Stimulated activated naive B cell treated with anti-CD40 and anti-IgM and Interleukin-4, amounts not matched to agents 10 μg/mL and 1 μg/mL and 100 μg/mL, for 72 hours (primary cell): ENCODE results near the gene ZNF416.

Experiments
- ATAC-seq, 2 donors: fragments of 150-1000 bp; cut with Tn5 transposase; replicated peaks; 2 replicates each; pipeline ENCODE4 v1.10.0; 2021; ENCODE audit warnings: moderate library complexity in 1 of 2
- DNase-seq: peaks from one replicate; pipeline ENCODE4 v3.0.0; 2021
- H3K27ac Mint-ChIP-seq: one replicate; pipeline ENCODE4 v1.8.0; 2022; ENCODE audit warnings: mild to moderate bottlenecking, mixed read lengths
- H3K27me3 Mint-ChIP-seq, 2 donors: one replicate each; pipeline ENCODE4 v1.8.0; 2022; ENCODE audit warnings: mixed read lengths in 2 of 2
- H3K36me3 Mint-ChIP-seq, 2 donors: one replicate each; pipeline ENCODE4 v1.8.0; 2022; ENCODE audit warnings: mixed read lengths in 2 of 2, mild to moderate bottlenecking in 1 of 2
- H3K4me1 Mint-ChIP-seq, 2 donors: one replicate each; pipeline ENCODE4 v1.8.0; 2022; ENCODE audit warnings: mixed read lengths in 2 of 2, mild to moderate bottlenecking in 1 of 2
- H3K4me3 Mint-ChIP-seq, 2 donors: one replicate each; pipeline ENCODE4 v1.8.0; 2022; ENCODE audit warnings: mild to moderate bottlenecking in 2 of 2, mixed read lengths in 2 of 2, moderate library complexity in 1 of 2
- H3K9me3 Mint-ChIP-seq, 2 donors: one replicate each; pipeline ENCODE4 v1.8.0; 2022; ENCODE audit warnings: mixed read lengths in 2 of 2, mild to moderate bottlenecking in 1 of 2

Gene ZNF416

DNA sequence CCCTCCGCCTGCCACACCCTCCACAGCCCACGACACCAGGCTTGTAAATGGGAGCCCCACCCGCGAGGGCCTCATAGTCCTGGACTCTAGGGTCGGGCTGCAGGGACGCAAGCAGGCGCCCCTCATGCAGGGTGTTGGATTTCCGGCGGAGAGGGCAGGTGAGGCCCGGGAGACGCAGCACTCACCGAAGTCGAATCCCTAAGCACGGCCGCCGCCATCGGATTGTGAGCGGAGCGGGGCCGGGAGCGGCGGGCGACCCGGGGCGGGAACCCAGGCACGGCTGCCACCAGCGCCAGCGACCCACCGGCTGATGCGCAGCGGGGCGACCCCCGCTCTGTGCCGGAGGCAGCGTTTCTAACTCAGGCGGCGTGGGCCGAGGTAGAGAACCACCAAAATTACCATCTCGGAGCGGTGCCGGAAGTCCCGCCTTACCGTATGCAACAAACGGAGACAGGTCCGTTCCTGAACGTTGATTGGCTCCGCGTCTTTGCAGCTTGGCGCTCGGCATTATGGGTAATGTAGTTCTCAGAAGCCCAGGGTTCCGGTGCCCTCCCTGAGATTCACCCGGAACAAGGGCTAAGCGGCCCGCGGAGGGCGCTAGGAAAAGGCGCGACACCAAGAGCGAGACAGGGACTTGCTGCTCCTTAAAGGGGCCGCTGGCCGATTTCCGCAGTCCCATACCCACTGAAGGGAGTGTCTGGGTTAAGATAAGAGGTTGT lies at the start of gene ZNF416:
TSS of gene ZNF416 (minus strand) at position 425 of the 719 bp plus-strand sequence. CDS start at position 218, 207 bp downstream.
- Mint-ChIP-seq H3K27me3 (no peaks in the 10 kb centered on the region), H3K4me3 (peak within 1 kb of the TSS; percentile 88 to 92), H3K9me3 (peaks cover 30 to 33% of the 10 kb centered on the region in 2 donors), H3K27ac (peak within 1 kb of the TSS; percentile 84), H3K4me1 (peaks cover 26 to 39% of the 10 kb centered on the region in 2 donors), H3K36me3 (peaks cover 46 to 48% of the 10 kb centered on the region in 2 donors)
- DNase-seq = peak; percentile 97
- ATAC-seq = peak; percentile 92 to 94

DNA sequence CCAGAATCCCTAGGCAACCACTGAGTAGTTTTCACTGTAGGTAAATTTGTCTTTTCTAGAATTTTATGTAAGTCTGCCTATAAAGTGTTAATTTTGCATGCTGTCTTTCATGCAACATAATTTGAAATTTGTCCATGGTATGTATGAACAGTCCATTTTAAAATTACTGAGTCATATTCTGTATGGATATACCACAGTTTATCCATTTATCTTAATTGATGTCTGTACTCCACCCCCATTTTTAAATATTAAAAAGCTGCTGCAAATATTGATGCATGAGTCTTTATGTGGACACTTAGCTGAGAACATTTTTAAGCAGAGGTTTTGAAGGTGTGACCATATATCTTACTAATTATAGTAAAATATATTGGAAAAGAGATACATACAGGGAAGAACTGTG lies 44.4 kb upstream of the ZNF416 start:
- H3K27me3 Mint-ChIP-seq = no peaks in the 10 kb centered on the region
- peaks cover 10 to 16% of the 10 kb centered on the region in 2 donors for H3K4me1 Mint-ChIP-seq
- ATAC-seq (no peak), DNase-seq (no peak)
- peaks cover 68 to 75% of the 10 kb centered on the region in 2 donors for H3K36me3 Mint-ChIP-seq
- H3K4me3 Mint-ChIP-seq = no peak overlapping the region
- H3K9me3 Mint-ChIP-seq = peaks cover 35 to 40% of the 10 kb centered on the region in 2 donors
- H3K27ac Mint-ChIP-seq = peak overlapping the region; percentile 47

DNA sequence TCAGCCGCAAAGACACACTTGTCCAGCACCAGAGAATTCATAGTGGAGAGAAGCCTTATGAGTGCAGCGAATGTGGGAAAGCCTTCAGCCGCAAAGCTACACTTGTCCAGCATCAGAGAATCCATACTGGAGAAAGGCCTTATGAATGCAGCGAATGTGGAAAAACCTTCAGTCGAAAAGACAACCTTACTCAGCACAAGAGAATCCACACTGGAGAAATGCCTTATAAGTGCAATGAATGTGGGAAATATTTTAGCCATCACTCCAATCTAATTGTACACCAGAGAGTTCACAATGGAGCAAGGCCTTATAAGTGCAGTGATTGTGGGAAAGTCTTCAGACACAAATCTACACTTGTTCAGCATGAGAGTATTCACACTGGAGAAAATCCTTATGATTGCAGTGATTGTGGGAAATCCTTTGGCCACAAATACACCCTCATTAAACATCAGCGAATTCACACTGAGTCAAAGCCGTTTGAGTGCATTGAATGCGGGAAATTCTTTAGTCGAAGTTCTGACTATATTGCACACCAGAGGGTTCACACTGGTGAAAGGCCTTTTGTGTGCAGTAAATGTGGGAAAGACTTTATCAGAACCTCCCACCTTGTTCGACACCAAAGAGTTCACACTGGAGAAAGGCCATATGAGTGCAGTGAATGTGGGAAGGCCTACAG lies 42.1 kb upstream of the ZNF416 start:
- DNase-seq = no peak
- Mint-ChIP-seq H3K27ac (no peak overlapping the region), H3K4me3 (no peak overlapping the region)

DNA sequence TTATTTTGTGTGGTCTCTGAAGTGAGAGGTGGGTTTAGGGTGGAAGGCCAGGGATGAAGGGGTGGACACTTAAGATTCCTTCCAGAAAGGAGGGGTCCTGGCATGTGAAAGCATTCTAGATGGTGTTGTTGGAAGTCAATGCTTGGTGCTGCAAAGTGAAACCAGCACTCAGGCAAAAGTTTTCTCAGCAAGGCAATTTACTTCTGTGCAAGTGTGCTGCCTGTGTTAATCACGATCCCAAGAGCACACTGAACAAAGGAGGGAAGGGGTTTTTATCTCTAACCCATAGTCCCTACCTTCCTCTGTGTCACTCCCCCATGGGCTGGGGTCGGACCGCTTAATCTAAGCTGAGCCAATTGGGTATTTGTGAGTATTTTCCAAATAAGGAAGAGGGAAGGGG lies 36.6 kb upstream of the ZNF416 start:
- no peaks in the 10 kb centered on the region for H3K27me3 Mint-ChIP-seq
- H3K4me1 Mint-ChIP-seq = peaks cover 33 to 38% of the 10 kb centered on the region in 2 donors
- H3K27ac Mint-ChIP-seq = peak overlapping the region; percentile 95
- DNase-seq = no peak
- no peak for ATAC-seq
- peak overlapping the region; percentile 86 to 96 for H3K4me3 Mint-ChIP-seq
- H3K36me3 Mint-ChIP-seq = peaks cover 62 to 65% of the 10 kb centered on the region in 2 donors
- peaks cover 46 to 48% of the 10 kb centered on the region in 2 donors for H3K9me3 Mint-ChIP-seq

More for the DNA sequence above, 42.1 kb upstream of the ZNF416 start:
- H3K36me3 Mint-ChIP-seq = peaks cover 86 to 98% of the 10 kb centered on the region in 2 donors
- ATAC-seq = no peak
- no peaks in the 10 kb centered on the region for H3K27me3 Mint-ChIP-seq
- peaks cover 25 to 32% of the 10 kb centered on the region in 2 donors for H3K4me1 Mint-ChIP-seq
- peaks cover 49 to 53% of the 10 kb centered on the region in 2 donors for H3K9me3 Mint-ChIP-seq

DNA sequence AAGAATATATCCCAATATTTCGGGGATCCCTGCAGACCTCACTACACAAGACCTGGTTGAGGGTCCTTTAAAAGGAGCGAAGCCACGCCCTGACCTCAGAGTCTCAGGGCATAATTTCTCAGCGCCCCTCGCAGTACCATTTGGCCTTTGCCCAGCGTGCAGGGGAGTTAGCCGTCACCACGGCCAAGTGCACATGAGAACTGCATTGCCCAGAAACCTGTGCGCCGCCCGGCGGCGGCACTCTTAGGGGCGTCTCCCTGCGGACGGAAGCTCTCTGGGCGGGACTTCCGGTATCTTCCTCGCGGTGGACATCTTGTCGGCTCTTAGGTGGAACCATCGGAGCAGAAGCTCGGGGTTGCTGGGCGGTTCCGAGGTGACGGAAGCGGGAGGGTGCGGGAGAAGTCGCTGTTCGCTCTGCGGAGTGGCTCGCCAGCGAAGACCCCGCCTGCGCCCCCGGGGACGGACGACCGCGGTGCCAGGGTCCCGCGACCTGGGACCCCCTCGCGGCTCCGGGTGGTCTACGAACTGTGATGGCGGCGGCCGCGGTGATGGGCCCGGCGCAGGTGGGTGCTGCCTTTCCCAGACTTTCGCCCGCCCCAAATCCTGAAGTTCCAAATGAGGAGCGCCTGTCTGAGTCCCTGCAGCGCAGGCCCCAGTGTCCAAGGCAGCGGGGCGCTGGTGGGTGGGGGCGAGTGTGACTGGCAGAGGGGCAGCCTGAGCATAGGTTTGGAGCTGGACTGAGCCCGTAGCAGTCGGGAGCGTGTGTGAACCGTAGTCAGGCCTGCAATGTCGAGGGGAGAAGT lies 35.4 kb upstream of the ZNF416 start, which contains the start of gene ZNF134:
TSS of gene ZNF134 (plus strand) at position 302 of the 803 bp plus-strand sequence. CDS start 5,227 bp downstream, outside the sequence.
- DNase-seq (peak; percentile 89), ATAC-seq (peak; percentile 100)
- H3K4me3 Mint-ChIP-seq = peak within 1 kb of the TSS; percentile 86 to 96
- H3K27me3 Mint-ChIP-seq = no peaks in the 10 kb centered on the region
- peaks cover 50 to 53% of the 10 kb centered on the region in 2 donors for H3K36me3 Mint-ChIP-seq
- H3K4me1 Mint-ChIP-seq = peaks cover 33 to 38% of the 10 kb centered on the region in 2 donors
- peak within 1 kb of the TSS; percentile 95 for H3K27ac Mint-ChIP-seq
- H3K9me3 Mint-ChIP-seq = peaks cover 34 to 36% of the 10 kb centered on the region in 2 donors

DNA sequence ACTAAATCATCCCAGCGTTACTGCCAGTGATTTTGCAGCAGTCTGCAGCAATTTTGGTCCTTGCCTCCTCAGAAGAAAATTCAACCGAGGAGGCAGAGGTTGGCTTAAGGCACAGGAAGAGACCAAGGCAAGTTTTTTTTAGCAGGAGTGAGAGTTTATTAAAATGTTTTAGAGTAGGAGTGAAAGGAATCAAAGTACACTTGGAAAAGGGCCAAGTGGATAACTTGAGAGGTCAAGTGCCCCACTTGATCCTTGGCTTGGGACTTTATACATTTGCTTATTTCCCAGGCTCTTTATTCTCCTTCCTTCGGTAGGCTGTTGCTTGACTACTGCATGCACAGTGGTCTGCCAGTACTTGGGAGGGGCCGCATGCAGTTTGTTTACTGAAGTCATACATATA lies 32.4 kb upstream of the ZNF416 start:
- Mint-ChIP-seq H3K27me3 (no peaks in the 10 kb centered on the region), H3K9me3 (peaks cover 14 to 15% of the 10 kb centered on the region in 2 donors), H3K4me3 (no peak overlapping the region), H3K27ac (no peak overlapping the region), H3K36me3 (peaks cover 35 to 46% of the 10 kb centered on the region in 2 donors), H3K4me1 (peaks cover 16 to 25% of the 10 kb centered on the region in 2 donors)
- no peak for ATAC-seq
- no peak for DNase-seq

DNA sequence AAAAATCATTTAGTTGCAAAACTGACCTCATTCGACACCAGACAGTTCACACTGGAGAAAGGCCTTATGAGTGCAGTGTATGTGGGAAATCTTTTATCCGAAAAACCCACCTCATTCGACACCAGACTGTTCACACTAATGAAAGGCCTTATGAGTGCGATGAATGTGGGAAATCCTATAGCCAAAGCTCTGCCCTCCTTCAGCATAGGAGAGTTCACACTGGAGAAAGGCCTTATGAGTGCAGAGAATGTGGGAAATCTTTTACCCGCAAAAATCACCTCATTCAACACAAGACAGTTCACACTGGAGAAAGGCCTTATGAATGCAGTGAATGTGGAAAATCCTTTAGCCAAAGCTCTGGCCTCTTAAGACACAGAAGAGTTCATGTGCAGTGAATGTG lies 28.2 kb upstream of the ZNF416 start:
- Mint-ChIP-seq H3K27me3 (no peaks in the 10 kb centered on the region), H3K36me3 (peaks cover 50 to 64% of the 10 kb centered on the region in 2 donors), H3K4me3 (no peak overlapping the region), H3K9me3 (peaks cover 8 to 13% of the 10 kb centered on the region in 2 donors), H3K4me1 (peaks cover 4 to 6% of the 10 kb centered on the region in 2 donors), H3K27ac (no peak overlapping the region)
- DNase-seq (no peak), ATAC-seq (no peak)

DNA sequence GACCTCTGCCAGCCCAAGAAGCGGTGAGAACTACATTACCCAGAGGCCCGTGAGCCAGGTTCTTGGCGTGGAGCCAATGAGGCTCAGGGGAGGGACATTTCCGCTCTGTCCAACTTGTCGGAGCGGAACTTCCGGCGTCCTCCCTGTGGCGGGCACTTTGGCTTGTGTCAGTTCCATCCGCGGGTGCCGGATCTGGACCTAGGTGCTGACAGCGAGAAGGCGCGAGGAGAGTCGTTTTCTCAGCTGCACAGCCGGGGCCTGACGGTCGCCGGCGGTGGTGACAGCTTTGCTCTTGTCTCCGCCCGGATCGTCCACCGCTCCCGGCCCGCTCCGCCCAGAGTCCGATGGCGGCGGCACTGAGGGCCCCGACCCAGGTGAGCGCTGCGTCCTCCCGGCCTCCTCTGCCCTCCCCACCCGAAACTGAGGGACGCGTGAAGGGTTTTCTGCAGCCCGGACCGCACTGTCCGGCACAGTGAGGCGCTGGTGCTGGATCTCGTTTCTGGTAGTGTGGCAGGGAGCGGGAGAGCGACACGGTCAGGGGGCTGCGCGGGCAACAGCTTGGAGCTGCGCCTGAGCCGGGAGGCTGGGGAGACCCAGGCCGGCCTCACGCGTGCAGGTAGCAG lies 21.2 kb upstream of the ZNF416 start, which contains the start of gene ZNF530:
TSS of gene ZNF530 (plus strand) at position 125 of the 623 bp plus-strand sequence. CDS start 4,461 bp downstream, outside the sequence.
- DNase-seq (peak; percentile 87), ATAC-seq (peak; percentile 99 to 100)
- Mint-ChIP-seq H3K9me3 (peaks cover 9 to 22% of the 10 kb centered on the region in 2 donors), H3K27ac (peak within 1 kb of the TSS; percentile 84), H3K27me3 (no peaks in the 10 kb centered on the region), H3K36me3 (peaks cover 36 to 37% of the 10 kb centered on the region in 2 donors), H3K4me3 (peak within 1 kb of the TSS; percentile 87 to 88), H3K4me1 (peaks cover 18 to 32% of the 10 kb centered on the region in 2 donors)

DNA sequence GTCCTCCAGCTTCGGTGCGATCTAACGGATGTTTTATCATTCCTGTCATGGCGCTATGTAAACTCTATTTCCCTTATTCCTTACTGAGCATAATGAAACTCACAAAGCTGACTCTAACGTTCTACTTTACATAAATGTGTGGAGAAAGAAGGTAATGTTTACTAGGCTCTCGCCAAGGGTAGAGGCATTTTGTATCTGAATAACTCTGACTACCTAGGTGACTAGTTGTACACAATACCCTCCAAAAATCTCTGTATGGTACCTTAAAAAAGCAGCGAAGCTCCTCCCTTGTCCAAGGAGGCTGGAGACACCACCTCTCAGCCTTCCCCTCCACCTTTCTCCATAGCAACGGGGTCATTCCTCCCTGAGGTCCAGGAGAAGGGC lies 20.7 kb upstream of the ZNF416 start:
- peaks cover 18 to 32% of the 10 kb centered on the region in 2 donors for H3K4me1 Mint-ChIP-seq
- no peaks in the 10 kb centered on the region for H3K27me3 Mint-ChIP-seq
- H3K36me3 Mint-ChIP-seq = peaks cover 31 to 32% of the 10 kb centered on the region in 2 donors
- peak overlapping the region; percentile 84 for H3K27ac Mint-ChIP-seq
- H3K9me3 Mint-ChIP-seq = peaks cover 9 to 22% of the 10 kb centered on the region in 2 donors
- no peak for DNase-seq
- peak overlapping the region; percentile 87 to 88 for H3K4me3 Mint-ChIP-seq
- ATAC-seq = peak; percentile 33 to 41

DNA sequence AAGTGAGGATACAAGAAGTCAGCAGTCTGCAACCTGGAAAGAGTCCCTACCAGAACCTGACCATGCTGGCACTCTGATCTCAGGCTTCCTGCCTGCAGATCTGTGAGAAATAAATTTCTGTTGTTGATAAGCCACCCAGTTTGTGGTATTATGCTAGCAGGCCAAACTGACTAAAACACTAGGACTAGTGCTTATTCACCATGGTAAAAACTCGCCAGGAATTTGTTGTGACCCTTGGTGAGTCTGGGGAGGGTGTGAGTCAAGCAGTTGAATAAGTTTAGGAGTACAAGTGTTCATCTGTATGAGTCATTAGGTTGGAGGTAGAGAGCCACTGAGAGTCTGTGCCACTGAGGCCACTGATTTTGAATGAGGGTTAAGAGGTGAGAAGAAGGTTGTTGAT lies 8.8 kb upstream of the ZNF416 start:
- Mint-ChIP-seq H3K9me3 (peaks cover 39 to 40% of the 10 kb centered on the region in 2 donors), H3K27ac (no peak overlapping the region), H3K4me1 (peaks cover 17 to 36% of the 10 kb centered on the region in 2 donors), H3K36me3 (peaks cover 76 to 83% of the 10 kb centered on the region in 2 donors), H3K27me3 (no peaks in the 10 kb centered on the region), H3K4me3 (no peak overlapping the region)
- DNase-seq = no peak
- ATAC-seq = no peak

DNA sequence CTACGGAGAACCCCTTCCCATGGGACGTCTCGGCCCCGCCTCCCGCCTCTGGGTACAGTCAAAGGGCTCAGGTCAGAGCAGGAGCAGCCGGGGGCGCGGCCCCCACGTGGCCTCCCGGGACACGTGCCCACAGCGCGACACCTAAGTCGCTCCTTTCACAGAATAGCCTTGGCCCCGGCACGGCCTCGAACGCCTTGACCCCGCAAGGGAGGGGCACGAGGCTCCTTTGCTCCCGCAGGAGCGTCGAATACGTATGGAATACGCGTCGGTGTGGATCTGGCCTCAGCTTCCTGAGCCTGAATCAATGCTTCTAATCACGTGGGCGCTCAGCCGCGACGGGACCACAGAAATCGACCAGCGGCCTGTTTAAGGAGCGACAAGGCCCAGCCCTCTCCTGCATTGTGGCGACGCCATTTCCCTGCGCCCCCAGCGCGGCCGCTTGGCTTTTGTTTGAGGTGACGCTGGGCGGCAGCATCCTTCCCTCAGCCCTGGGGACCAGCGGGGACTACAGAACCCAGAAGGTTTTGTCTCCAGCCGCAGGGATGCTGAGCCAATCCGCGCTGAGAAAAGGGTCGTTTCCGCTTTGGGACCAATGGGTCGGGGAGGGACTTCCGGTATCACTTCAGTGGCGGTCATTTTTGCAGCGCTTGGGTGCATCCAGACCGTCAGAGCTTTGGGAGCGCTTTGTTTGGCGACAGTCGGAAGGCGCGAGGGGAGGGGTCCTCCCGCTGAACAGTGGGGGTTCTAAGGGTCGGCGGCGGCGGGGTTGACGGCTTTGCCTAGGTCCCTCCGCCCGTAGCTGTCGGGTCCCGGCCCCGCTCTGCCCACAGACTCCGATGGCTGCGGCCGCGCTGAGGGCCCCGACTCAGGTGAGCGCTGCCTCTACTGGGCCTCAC lies 5.1 kb upstream of the ZNF416 start, which contains the start of gene ZIK1:
TSS of gene ZIK1 (plus strand) at position 625 of the 896 bp plus-strand sequence. CDS start at position 837, 212 bp downstream.
- H3K9me3 Mint-ChIP-seq = peaks cover 26% of the 10 kb centered on the region in 2 donors

DNA sequence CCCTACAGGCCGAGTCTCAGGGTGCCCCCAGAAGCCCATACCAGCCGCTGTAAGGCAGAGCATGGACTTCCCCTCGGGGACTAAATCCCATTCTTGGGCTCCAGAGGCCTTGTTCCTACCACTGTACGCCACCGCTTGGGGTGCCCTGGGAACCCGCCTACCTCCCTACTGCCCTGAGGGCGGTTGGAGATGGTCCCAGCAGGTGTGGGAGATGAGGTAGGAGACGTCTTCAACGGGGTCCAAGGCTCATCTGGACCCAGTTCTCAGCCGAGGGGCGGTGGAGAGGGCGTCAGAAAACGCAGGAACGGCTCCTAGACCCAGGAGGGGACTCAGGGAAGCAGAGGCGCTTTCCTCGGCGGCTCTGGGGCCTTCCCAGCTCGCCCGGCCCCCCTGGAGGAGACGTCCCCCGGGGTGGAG lies 4.4 kb upstream of the ZNF416 start:
- Mint-ChIP-seq H3K27ac (peak overlapping the region; percentile 99), H3K36me3 (peaks cover 35 to 43% of the 10 kb centered on the region in 2 donors), H3K4me3 (peak overlapping the region; percentile 87 to 98), H3K9me3 (peaks cover 21 to 23% of the 10 kb centered on the region in 2 donors), H3K27me3 (no peaks in the 10 kb centered on the region), H3K4me1 (peaks cover 17 to 34% of the 10 kb centered on the region in 2 donors)
- DNase-seq = no peak
- ATAC-seq = no peak

More for the DNA sequence above, 5.1 kb upstream of the ZNF416 start, which contains the start of gene ZIK1:
- ATAC-seq (peak; percentile 91 to 94), DNase-seq (peak; percentile 92)
- Mint-ChIP-seq H3K4me1 (peaks cover 17 to 32% of the 10 kb centered on the region in 2 donors), H3K27ac (peak within 1 kb of the TSS; percentile 99), H3K27me3 (no peaks in the 10 kb centered on the region), H3K36me3 (peaks cover 42 to 49% of the 10 kb centered on the region in 2 donors), H3K4me3 (peak within 1 kb of the TSS; percentile 87 to 98)
